NCI-H2107 treated with DMSO at 0.1 percent for 48 hours (cell line): ENCODE results near the gene MSI2.

Experiments used
- DNase-seq: peaks from one replicate; lab custom pipeline; 2025; ENCODE audit not compliant: unreplicated experiment; lab: John Stamatoyannopoulos, UW

MSI2 gene

GRCh38 chr17:57565176-57565575, 308.9 kb downstream of the MSI2 start:
- peak; percentile 73 for DNase-seq

GRCh38 chr17:57566721-57567120, 310.4 kb downstream of the MSI2 start:
- peak; percentile 45 for DNase-seq

GRCh38 chr17:57567251-57567650, 310.9 kb downstream of the MSI2 start:
- peak; percentile 91 for DNase-seq

DNA sequence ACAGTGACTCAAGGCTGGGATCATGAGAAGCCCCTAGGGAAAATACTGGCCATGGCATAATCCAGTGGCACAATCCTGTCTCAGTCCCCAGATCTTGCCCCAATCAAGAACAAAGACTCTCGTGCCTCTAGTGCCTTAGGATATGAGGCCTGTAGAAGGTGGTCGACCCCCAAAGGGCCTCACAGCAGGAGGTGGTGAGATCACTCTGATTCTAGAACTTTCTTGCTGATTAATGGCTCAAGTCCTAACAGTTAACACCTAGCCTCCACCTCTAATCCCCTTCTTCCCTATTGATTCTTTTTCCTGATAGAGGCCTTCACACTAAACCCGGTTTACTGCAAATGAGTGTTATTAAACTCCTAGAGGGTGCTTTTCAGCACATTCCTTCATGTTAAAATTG, 312.0 kb downstream of the MSI2 start:
- no peak for DNase-seq

GRCh38 chr17:57569021-57569420, 312.7 kb downstream of the MSI2 start:
- no peak for DNase-seq

DNA sequence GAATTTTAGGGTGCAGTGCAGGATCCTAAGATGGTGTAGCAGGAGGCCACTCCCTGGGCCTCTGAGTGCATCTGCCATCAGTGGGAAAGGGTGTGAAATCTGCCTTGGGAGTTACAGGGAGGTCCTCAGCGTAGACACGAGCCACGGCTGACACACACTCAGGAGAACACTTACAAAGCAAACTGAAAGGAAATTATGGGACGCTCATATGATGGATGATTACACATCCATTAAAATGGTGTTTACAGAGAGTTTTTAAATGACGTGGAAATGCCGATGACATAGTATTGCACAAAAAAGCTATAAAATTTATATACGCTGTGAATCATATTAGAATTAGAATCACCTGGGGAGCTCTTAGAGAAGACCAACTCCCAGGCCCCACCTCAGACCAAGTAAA, 313.5 kb downstream of the MSI2 start:
- no peak for DNase-seq

DNA sequence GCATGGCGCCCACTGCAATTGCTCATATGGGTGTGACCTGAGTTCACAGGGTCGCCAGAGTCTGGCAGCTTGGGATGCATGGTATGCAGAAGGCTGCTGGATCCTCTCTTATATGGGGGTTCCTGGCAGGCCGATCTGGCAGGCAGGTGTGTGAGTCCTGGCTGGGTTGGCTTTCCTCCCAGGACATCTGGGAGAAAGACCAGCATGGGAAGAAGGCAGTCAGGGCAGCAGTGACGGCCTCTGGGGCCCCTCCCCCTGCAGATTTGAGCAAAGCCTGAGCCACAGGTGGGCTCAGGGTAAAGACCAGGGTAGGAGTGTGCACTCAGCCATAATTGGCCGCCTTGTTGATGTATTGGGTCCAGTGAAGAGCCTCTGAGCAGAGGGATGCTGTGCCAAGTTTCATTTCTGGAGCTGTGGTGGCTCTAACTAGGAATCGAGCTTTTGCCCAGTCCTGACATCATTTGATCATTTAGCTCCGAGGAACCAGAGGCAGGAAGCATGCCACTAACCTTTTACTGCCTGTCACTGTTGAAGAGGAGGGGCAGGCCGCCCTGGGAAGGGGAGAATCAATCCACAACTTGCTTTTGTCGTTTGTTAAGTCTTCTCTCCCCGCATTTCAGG, 314.5 kb downstream of the MSI2 start:
- peak; percentile 79 for DNase-seq

DNA sequence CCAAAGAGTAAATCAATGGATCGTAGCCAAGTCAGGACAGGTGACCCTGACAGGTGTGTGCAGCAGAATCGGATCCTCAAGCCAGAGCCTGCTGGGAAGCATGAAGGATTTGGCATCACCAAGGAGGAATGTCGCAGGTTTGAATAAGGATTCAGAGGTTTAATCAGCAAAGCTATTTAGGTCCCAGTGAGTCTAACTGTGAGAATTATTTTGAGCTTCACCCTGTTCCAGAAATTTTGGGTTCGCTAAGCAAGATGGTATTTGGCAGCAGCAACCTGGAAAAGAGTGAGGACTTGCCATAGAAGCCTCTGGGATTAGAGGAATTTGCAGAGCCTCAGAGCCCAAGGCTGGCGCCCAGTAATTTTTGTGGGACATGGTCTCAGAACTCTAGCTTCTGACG, 315.7 kb downstream of the MSI2 start:
- DNase-seq = no peak

DNA sequence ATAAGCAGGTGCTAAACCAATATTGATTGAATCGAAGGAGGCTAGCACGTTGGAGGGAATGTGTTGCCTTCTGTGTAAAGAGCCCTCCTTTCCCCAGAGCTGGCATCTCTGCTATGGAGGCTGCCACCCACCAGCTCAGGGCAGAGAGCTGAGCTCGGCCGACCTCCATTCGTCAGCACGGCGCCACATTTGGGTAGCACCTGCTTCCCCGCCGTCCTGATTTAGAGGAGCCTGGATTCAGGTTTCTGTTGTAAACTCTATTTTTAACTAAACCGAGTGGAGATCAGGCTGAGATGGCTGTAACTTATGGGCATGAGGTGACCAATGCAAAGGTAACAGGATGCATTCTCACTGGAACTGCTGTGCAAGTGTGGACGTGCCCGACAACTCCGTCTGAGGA, 316.3 kb downstream of the MSI2 start:
- DNase-seq = no peak

DNA sequence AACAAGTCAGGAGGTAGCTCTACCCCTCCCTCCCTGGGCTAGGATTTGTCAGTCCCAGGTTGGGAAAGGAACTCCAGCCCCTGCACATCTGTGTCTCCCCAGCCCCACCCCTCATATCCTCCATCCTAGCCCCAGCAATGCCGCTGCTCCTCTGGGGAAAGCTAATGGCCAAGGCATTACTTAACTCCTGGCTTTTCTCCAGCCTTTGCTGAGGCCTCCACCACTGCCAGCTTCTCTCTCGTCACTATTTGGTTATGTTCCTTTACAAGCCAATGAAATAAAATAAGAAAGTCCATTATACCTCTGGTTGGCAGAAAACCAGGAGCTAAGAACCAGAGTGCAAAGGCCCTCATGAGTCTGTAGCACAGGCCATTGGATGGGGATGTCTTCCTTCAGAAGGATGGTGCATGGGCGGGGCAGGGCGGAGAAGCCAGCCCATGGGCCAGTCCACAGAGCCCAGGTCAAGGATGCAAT, 317.8 kb downstream of the MSI2 start:
- no peak for DNase-seq

- DNase-seq = no peak
These were observed 320.4 kb downstream of the MSI2 start for GRCh38 chr17:57576744-57577143.

- peak; percentile 78 for DNase-seq
These were observed 321.7 kb downstream of the MSI2 start for GRCh38 chr17:57577751-57578607.

DNA sequence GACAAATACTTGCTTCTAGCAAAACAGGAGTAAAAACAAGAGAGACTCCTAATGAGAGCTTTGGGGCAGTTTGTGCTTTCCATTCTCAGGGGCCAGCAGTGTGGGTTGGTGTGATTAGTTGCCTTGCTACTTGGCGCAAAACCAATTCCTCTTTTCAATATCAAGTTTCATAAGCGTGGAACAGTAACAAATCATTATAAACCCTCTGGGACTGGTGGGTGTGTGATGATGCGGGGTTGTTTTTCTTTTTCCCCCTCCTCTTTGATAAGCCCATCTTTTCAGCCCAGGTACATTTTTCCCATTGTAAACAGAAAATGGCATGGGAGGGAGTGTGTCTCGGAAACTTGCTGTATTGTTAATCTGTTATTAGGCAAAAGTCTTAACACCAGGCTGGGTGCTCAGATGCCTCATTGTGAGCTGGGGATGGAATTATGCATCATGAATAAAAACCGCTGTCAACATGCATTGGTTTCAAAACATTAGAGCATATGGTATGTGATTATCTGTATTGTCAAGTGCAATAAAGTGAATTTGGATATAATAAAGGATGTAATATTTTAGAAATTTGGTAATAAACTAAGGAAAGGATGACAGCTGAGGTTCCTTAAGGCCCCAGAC, 322.4 kb downstream of the MSI2 start:
- peak; percentile 74 for DNase-seq

DNA sequence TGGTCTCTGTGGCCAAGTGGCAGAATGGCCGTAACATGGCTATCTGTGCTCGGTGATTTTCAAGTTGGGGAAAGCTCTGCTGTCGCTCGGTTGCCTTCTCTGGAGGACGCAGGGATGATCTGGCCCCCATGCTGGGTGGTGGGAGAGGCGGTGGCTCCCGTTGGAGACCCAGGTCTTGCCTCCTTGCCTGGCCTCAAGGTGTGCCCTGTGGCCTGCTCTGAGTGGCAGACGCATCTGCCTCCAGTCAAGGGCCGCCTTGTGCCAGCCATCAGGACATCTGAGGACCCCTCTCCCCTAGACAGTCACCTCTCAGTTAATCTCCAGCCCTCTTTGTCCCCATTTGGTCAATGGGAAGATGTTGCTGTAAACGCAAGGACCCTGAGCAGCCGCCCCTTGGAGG, 322.9 kb downstream of the MSI2 start:
- no peak for DNase-seq

GRCh38 chr17:57580055-57580739, 323.9 kb downstream of the MSI2 start:
- DNase-seq = no peak

- DNase-seq = no peak
These were observed 326.8 kb downstream of the MSI2 start for GRCh38 chr17:57582881-57583756.

DNA sequence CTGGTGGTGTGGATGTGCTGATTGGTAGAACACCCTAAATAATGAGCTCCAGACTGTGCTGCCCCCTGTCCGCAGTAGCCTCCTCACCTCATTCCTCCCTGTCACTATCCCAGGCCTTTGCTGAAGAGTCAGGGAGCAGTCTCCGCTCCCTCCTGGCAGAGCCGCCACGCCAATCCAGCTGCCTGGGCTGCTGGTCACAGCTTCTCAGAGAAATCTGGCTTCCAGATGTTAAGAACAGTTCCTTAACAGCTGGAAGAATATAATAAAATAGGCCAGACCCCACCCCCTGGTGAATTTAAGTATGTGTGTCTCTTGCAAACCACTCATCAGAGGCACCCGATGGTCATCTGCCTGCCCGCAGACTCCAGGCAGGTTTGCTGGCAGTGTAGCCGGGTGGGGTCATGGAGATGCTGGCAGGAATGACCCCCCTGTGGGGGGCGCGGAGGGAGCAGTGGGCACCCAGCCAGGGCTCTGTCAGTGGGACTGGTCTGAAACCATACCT, 327.8 kb downstream of the MSI2 start:
- no peak for DNase-seq

GRCh38 chr17:57585341-57586195, 329.2 kb downstream of the MSI2 start:
- no peak for DNase-seq

DNA sequence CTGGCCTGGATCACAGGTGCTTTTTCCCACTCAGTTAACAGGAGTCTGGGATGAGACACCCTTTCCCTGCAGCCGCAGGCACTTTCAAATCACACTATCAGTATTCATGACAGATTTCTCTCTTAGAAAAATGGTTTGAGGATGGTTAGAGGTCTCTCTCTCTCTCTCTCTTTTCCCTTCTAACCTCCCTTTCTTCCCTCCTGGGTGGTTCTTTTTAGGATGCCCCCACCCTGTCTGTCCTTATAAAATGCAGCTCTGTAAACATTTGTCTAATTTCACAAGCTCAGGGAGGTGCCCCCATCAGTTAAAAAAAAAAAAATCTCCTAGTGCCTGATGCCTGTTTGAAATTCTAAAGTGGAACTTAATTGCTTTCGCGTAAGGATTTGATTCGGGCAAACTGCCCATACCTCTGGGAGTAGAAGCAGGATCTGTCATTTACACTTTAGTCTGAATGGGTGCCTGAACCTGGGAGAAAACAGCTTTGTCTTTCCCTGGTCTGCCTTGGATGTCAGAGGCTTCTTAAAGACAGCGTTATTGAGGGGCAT, 329.9 kb downstream of the MSI2 start:
- DNase-seq = peak; percentile 65
